CD4-positive, CD25-positive, alpha-beta regulatory T cell (primary cell): ENCODE measurements around the gene CYP2J2. TPM values are rescaled to one million over a fixed set of nuclear protein-coding genes. Genes with fewer than 3 reads are reported as not detected.
A peak's percentile ranks its signal among the peaks of the same experiment; 100 is the strongest.
"Not testable (repeated sequence)": the region's sequence is repeated elsewhere in the genome, so short reads cannot be mapped to it uniquely, and the experiment has no call there.

ENCODE experiments used
- ATAC-seq, 2 donors: fragments of 150-1000 bp; cut with Tn5 transposase; one replicate each; pipeline ENCODE4 v1.10.0; 2021; ENCODE audit warnings: low read depth in 2 of 2, moderate number of reproducible peaks in 2 of 2, moderate library complexity in 1 of 2
- DNase-seq, 3 donors: peaks; one replicate each; pipeline versions ENCODE4 v3.0.0 to v3.0.0-alpha.2; 2012 to 2022; ENCODE audit warnings: mixed read lengths in 1 of 3
- H3K27ac ChIP-seq: one replicate; pipeline ENCODE4 v1.7.0; 2013; ENCODE audit warnings: mild to moderate bottlenecking, low read length; ENCODE audit not compliant: insufficient read depth, poor library complexity, severe bottlenecking
- H3K27me3 ChIP-seq: one replicate; pipeline ENCODE4 v1.7.0; 2013; ENCODE audit warnings: low read length; ENCODE audit not compliant: control insufficient read depth, insufficient read depth
- H3K36me3 ChIP-seq: one replicate; pipeline ENCODE4 v1.7.0; 2013; ENCODE audit warnings: mild to moderate bottlenecking, low read length, moderate library complexity; ENCODE audit not compliant: control insufficient read depth, insufficient read depth
- H3K4me1 ChIP-seq: 2 replicates; pipeline ENCODE4 v1.7.0; 2013; ENCODE audit warnings: mild to moderate bottlenecking, low read length; ENCODE audit not compliant: insufficient read depth, control insufficient read depth, poor library complexity, severe bottlenecking
- H3K4me3 ChIP-seq: one replicate; pipeline ENCODE4 v1.7.0; 2013; ENCODE audit warnings: low read depth, mild to moderate bottlenecking, low read length, moderate library complexity
- H3K9me3 ChIP-seq, 2 experiments: 1 replicate in 1 of 2; 2 replicates in 1 of 2; pipeline ENCODE4 v1.7.0; 2013; ENCODE audit warnings: low read length in 2 of 2, mild to moderate bottlenecking in 1 of 2, moderate library complexity in 1 of 2; ENCODE audit not compliant: control insufficient read depth in 2 of 2
- H3K27ac Mint-ChIP-seq, 3 donors: one replicate each; pipeline ENCODE4 v1.8.0; 2020 to 2022; ENCODE audit warnings: mild to moderate bottlenecking in 3 of 3, mixed read lengths in 3 of 3, moderate library complexity in 2 of 3
- H3K27me3 Mint-ChIP-seq: one replicate; pipeline ENCODE4 v1.8.0; 2022; ENCODE audit warnings: mild to moderate bottlenecking, mixed read lengths
- H3K36me3 Mint-ChIP-seq: one replicate; pipeline ENCODE4 v1.8.0; 2020; ENCODE audit warnings: mixed read lengths
- H3K4me1 Mint-ChIP-seq, 4 donors: one replicate each; pipeline ENCODE4 v1.8.0; 2020 to 2022; ENCODE audit warnings: mixed read lengths in 4 of 4, mild to moderate bottlenecking in 1 of 4
- H3K4me3 Mint-ChIP-seq, 4 donors: one replicate each; pipeline ENCODE4 v1.8.0; 2020 to 2022; ENCODE audit warnings: mild to moderate bottlenecking in 4 of 4, mixed read lengths in 4 of 4, moderate library complexity in 3 of 4
- H3K9me3 Mint-ChIP-seq, 7 donors: one replicate each; pipeline ENCODE4 v1.8.0; 2020 to 2022; ENCODE audit warnings: mixed read lengths in 7 of 7, mild to moderate bottlenecking in 3 of 7, moderate library complexity in 2 of 7
- polyA plus RNA-seq, 4 donors: library from polyadenylated mRNA; unstranded; fragments of 300-500 nt; fragmentation: Illumina TruSeq; gene quantifications; one replicate each; pipeline ENCODE4 v1.2.3, GENCODE V29; 2021
- total RNA-seq: library from RNA; stranded (reverse); gene quantifications from one replicate; pipeline ENCODE4 v1.2.3, GENCODE V29; 2022

CYP2J2 gene
- total and polyA plus RNA-seq, 5 donors from 2014 or later = 0.14 to 0.47 TPM; not detected in 3

- Mint-ChIP-seq H3K4me1 (no peaks in the 10 kb centered on the region), H3K27me3 (no peaks in the 10 kb centered on the region), H3K4me3 (no peak overlapping the region), H3K27ac (no peak overlapping the region), H3K36me3 (peaks cover 10% of the 10 kb centered on the region), H3K9me3 (peaks cover 0 to 5% (median 2%) of the 10 kb centered on the region in 7 donors)
- Histone ChIP-seq H3K9me3 (no peaks in the 10 kb centered on the region), H3K4me3 (no peak overlapping the region), H3K36me3 (no peaks in the 10 kb centered on the region), H3K27me3 (no peaks in the 10 kb centered on the region), H3K4me1 (no peaks in the 10 kb centered on the region), H3K27ac (no peak overlapping the region)
- no peak for ATAC-seq
- DNase-seq = no peak
Observed at GRCh38 chr1:59857679-59858354, 68.8 kb downstream of the CYP2J2 start.

GRCh38 chr1:59856725-59857338, 69.7 kb downstream of the CYP2J2 start:
- no peak overlapping the region for H3K4me3 ChIP-seq
- H3K4me1 ChIP-seq = no peaks in the 10 kb centered on the region
- no peak for ATAC-seq
- Mint-ChIP-seq H3K27me3 (no peaks in the 10 kb centered on the region), H3K4me3 (no peak overlapping the region), H3K27ac (no peak overlapping the region), H3K36me3 (peaks cover 10% of the 10 kb centered on the region), H3K9me3 (peaks cover 0 to 5% (median 2%) of the 10 kb centered on the region in 7 donors), H3K4me1 (no peaks in the 10 kb centered on the region)
- no peaks in the 10 kb centered on the region for H3K27me3 ChIP-seq
- H3K9me3 ChIP-seq = no peaks in the 10 kb centered on the region
- H3K27ac ChIP-seq = no peak overlapping the region
- H3K36me3 ChIP-seq = no peaks in the 10 kb centered on the region
- DNase-seq = no peak

GRCh38 chr1:59855297-59855696, 71.3 kb downstream of the CYP2J2 start:
- H3K9me3 Mint-ChIP-seq, H3K27ac ChIP-seq, H3K4me3 ChIP-seq, H3K4me3 Mint-ChIP-seq, H3K4me1 Mint-ChIP-seq, H3K4me1 ChIP-seq, DNase-seq, H3K27me3 Mint-ChIP-seq, H3K9me3 ChIP-seq, H3K27me3 ChIP-seq, H3K36me3 ChIP-seq, ATAC-seq: not testable (repeated sequence)
- peaks cover 18% of the 10 kb centered on the region for H3K36me3 Mint-ChIP-seq
- peak overlapping the region in 1 of 3 donors; percentile 45 for H3K27ac Mint-ChIP-seq

- no peak overlapping the region for H3K4me3 Mint-ChIP-seq
- no peaks in the 10 kb centered on the region for H3K9me3 ChIP-seq
- no peak overlapping the region for H3K4me3 ChIP-seq
- H3K27ac ChIP-seq = no peak overlapping the region
- ATAC-seq (no peak), DNase-seq (no peak)
- no peaks in the 10 kb centered on the region for H3K4me1 ChIP-seq
- no peaks in the 10 kb centered on the region for H3K27me3 ChIP-seq
- peaks cover 0 to 5% (median 2%) of the 10 kb centered on the region in 7 donors for H3K9me3 Mint-ChIP-seq
- peaks cover 5% of the 10 kb centered on the region for H3K27me3 Mint-ChIP-seq
- H3K36me3 ChIP-seq = no peaks in the 10 kb centered on the region
- no peaks in the 10 kb centered on the region for H3K4me1 Mint-ChIP-seq
- peaks cover 36% of the 10 kb centered on the region for H3K36me3 Mint-ChIP-seq
- H3K27ac Mint-ChIP-seq = no peak overlapping the region
Observed at GRCh38 chr1:59852117-59852516, 74.5 kb downstream of the CYP2J2 start.

- no peak overlapping the region for H3K27ac Mint-ChIP-seq
- no peaks in the 10 kb centered on the region for H3K4me1 ChIP-seq
- peaks cover 36% of the 10 kb centered on the region for H3K36me3 Mint-ChIP-seq
- H3K9me3 Mint-ChIP-seq = no peaks in the 10 kb centered on the region
- H3K27me3 ChIP-seq = no peaks in the 10 kb centered on the region
- no peaks in the 10 kb centered on the region for H3K9me3 ChIP-seq
- ATAC-seq (no peak), DNase-seq (no peak)
- H3K4me1 Mint-ChIP-seq = no peaks in the 10 kb centered on the region
- no peaks in the 10 kb centered on the region for H3K36me3 ChIP-seq
- H3K4me3 Mint-ChIP-seq = no peak overlapping the region
- H3K4me3 ChIP-seq = no peak overlapping the region
- peaks cover 5% of the 10 kb centered on the region for H3K27me3 Mint-ChIP-seq
- no peak overlapping the region for H3K27ac ChIP-seq
Observed at GRCh38 chr1:59846895-59847282, 79.7 kb downstream of the CYP2J2 start.

GRCh38 chr1:59846209-59846894, 80.2 kb downstream of the CYP2J2 start:
- H3K4me1 ChIP-seq = no peaks in the 10 kb centered on the region
- Mint-ChIP-seq H3K4me1 (no peaks in the 10 kb centered on the region), H3K27ac (no peak overlapping the region), H3K36me3 (peaks cover 36% of the 10 kb centered on the region), H3K27me3 (peaks cover 5% of the 10 kb centered on the region), H3K4me3 (no peak overlapping the region), H3K9me3 (no peaks in the 10 kb centered on the region)
- H3K4me3 ChIP-seq = no peak overlapping the region
- no peaks in the 10 kb centered on the region for H3K9me3 ChIP-seq
- ATAC-seq (no peak), DNase-seq (no peak)
- no peak overlapping the region for H3K27ac ChIP-seq
- H3K36me3 ChIP-seq = no peaks in the 10 kb centered on the region
- H3K27me3 ChIP-seq = no peaks in the 10 kb centered on the region

GRCh38 chr1:59845091-59845490, 81.5 kb downstream of the CYP2J2 start:
- DNase-seq (no peak), ATAC-seq (no peak)
- Mint-ChIP-seq H3K27me3 (peaks cover 5% of the 10 kb centered on the region), H3K4me3 (no peak overlapping the region), H3K36me3 (peaks cover 26% of the 10 kb centered on the region), H3K9me3 (no peaks in the 10 kb centered on the region), H3K27ac (no peak overlapping the region), H3K4me1 (no peaks in the 10 kb centered on the region)
- H3K27ac ChIP-seq = no peak overlapping the region
- no peaks in the 10 kb centered on the region for H3K27me3 ChIP-seq
- H3K4me3 ChIP-seq = no peak overlapping the region
- H3K36me3 ChIP-seq = no peaks in the 10 kb centered on the region
- H3K4me1 ChIP-seq = no peaks in the 10 kb centered on the region
- no peaks in the 10 kb centered on the region for H3K9me3 ChIP-seq
